ENCODE data around the gene DPP9. TPM values are rescaled to one million over a fixed set of nuclear protein-coding genes. Genes with fewer than 3 reads are reported as not detected.

DPP9 gene
- total RNA-seq, 3 donors from 2014 or later, result 67.8 to 89.3 (median 74.0) TPM

GRCh38 chr19:4654437-4655361 lies 68.9 kb downstream of the DPP9 start:
- DNase-seq, result no peak
- intact Hi-C loops (cut with DNase I, micrococcal nuclease), result no loop called here

GRCh38 chr19:4653793-4654436 lies 69.7 kb downstream of the DPP9 start:
- no peak for ATAC-seq
- H3K9me3 ChIP-seq, result peaks cover 3% of the 10 kb centered on the region
- no peaks in the 10 kb centered on the region for H3K36me3 ChIP-seq (ENCODE audit: low read depth)
- no peak for TF ChIP-seq CTCF (IDR thresholded peaks at IDR 0.05)
- no peak overlapping the region for H3K4me3 ChIP-seq
- intact Hi-C loops (cut with DNase I, micrococcal nuclease), result no loop called here
- DNase-seq, result no peak
- no peaks in the 10 kb centered on the region for H3K4me1 ChIP-seq (ENCODE audit: low read depth)

More at GRCh38 chr19:4654437-4655361, 68.9 kb downstream of the DPP9 start:
- Histone ChIP-seq H3K4me3 (no peak overlapping the region), H3K9me3 (peaks cover 3% of the 10 kb centered on the region), H3K4me1 (ENCODE audit: low read depth) (no peaks in the 10 kb centered on the region), H3K36me3 (ENCODE audit: low read depth) (no peaks in the 10 kb centered on the region)
- no peak for ATAC-seq
- TF ChIP-seq CTCF (IDR thresholded peaks at IDR 0.05), result no peak

- ATAC-seq (no peak), DNase-seq (no peak)
- Histone ChIP-seq H3K36me3 (ENCODE audit: low read depth) (no peaks in the 10 kb centered on the region), H3K4me1 (ENCODE audit: low read depth) (no peaks in the 10 kb centered on the region), H3K9me3 (no peaks in the 10 kb centered on the region), H3K4me3 (no peak overlapping the region)
- no peak for TF ChIP-seq CTCF (IDR thresholded peaks at IDR 0.05)
- intact Hi-C loops (cut with DNase I, micrococcal nuclease), result no loop called here
Measured at GRCh38 chr19:4652075-4652474, 71.6 kb downstream of the DPP9 start.

GRCh38 chr19:4650159-4650558 lies 73.5 kb downstream of the DPP9 start:
- TF ChIP-seq CTCF (IDR thresholded peaks at IDR 0.05), result no peak
- no peak for DNase-seq
- H3K4me3 ChIP-seq, result no peak overlapping the region
- intact Hi-C loops (cut with DNase I, micrococcal nuclease), result no loop called here
- H3K36me3 ChIP-seq (ENCODE audit: low read depth), result no peaks in the 10 kb centered on the region
- no peaks in the 10 kb centered on the region for H3K9me3 ChIP-seq
- ATAC-seq, result no peak
- H3K4me1 ChIP-seq (ENCODE audit: low read depth), result no peaks in the 10 kb centered on the region

GRCh38 chr19:4649392-4650047 lies 74.1 kb downstream of the DPP9 start:
- ATAC-seq (no peak), DNase-seq (no peak)
- no peak overlapping the region for H3K4me3 ChIP-seq
- no peak for TF ChIP-seq CTCF (IDR thresholded peaks at IDR 0.05)
- H3K9me3 ChIP-seq, result no peaks in the 10 kb centered on the region
- H3K4me1 ChIP-seq (ENCODE audit: low read depth), result no peaks in the 10 kb centered on the region
- intact Hi-C loops (cut with DNase I, micrococcal nuclease), result no loop called here
- H3K36me3 ChIP-seq (ENCODE audit: low read depth), result no peaks in the 10 kb centered on the region
